LNCAP (cell line): Measurements from ENCODE around the gene MED4.

Experiments
- CTCF ChIP-seq: fragments of 450-650 bp; IDR thresholded peaks from 2 replicates; pipeline ENCODE4 v1.5.1; 2017; ENCODE audit warnings: mild to moderate bottlenecking

MED4 gene

GRCh38 chr13:48093588-48093987 lies 1.3 kb downstream of the MED4 start:
- TF ChIP-seq CTCF, result no peak

- TF ChIP-seq CTCF, result no peak
These were observed 8.6 kb downstream of the MED4 start for GRCh38 chr13:48086272-48086671.

- no peak for TF ChIP-seq CTCF
These were observed 13.2 kb downstream of the MED4 start for GRCh38 chr13:48081739-48082138.

- TF ChIP-seq CTCF, result no peak
These were observed 16.6 kb downstream of the MED4 start for GRCh38 chr13:48078251-48078656.

- no peak for TF ChIP-seq CTCF
These were observed 20.9 kb downstream of the MED4 start for GRCh38 chr13:48074006-48074405.

- TF ChIP-seq CTCF, result no peak
These were observed 22.1 kb downstream of the MED4 start for GRCh38 chr13:48072787-48073186.

- no peak for TF ChIP-seq CTCF
These were observed 22.6 kb downstream of the MED4 start for GRCh38 chr13:48072304-48072703.

GRCh38 chr13:48070942-48071341 lies 24.0 kb downstream of the MED4 start:
- TF ChIP-seq CTCF, result no peak
